ENCODE results near the gene IGF2R.
"Not testable (repeated sequence)": the region's sequence is repeated elsewhere in the genome, so short reads cannot be mapped to it uniquely, and the experiment has no call there.

IGF2R gene

DNA sequence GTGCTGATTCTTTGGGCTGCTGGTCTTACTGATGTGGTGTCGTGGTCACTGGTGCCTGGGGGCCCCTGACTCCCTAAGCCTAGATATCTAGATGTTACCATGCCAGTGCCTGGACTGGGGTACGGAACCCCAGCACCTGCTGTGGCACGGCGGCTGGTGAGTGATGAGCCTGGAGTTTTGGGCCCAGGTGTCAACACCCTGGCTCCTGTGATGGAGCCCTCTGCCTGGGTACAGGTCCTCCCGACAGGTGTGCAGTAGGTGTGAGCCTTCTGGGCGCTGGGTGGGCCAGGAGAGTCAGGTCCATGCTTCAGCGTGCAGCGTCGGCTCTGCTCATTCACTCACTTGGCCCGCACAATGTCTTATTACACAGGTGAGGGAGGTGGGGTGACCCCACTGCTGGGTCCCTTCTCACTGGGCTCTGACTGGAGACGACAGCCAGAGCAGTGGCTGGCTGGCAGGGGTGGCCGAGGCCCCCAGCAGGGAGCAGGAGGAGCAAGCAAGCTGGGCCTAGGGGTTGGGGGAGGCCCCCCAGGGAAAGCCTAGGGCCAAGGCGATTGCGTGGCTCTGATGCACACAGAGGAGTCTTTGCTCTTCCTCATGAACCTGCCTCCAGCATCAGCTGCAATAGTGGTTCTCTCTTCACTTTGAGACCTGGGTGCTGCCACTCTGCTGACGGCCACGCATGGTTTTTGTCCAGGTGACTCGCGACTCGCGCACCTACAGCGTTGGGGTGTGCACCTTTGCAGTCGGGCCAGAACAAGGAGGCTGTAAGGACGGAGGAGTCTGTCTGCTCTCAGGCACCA, 110.2 kb downstream of the IGF2R start:
- DNase-seq, result no peak

GRCh38 chr6:160079686-160080043, 110.8 kb downstream of the IGF2R start:
- no peak for DNase-seq

DNA sequence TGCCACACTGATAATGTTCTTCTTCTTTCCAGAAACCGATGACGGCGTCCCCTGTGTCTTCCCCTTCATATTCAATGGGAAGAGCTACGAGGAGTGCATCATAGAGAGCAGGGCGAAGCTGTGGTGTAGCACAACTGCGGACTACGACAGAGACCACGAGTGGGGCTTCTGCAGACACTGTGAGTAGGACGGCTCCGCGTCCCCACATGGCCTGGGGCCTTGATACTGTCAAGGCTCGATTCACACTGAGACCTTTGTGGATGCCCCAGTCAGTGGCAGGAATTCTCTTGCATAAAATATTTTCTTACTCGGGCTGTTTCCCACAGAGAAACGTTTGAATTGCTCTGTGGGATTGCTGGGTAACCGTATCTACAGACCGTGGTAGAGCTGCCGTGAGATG, 111.2 kb downstream of the IGF2R start:
- DNase-seq, result no peak

- DNase-seq, result no peak
Measured at GRCh38 chr6:160081398-160081797, 112.5 kb downstream of the IGF2R start.

DNA sequence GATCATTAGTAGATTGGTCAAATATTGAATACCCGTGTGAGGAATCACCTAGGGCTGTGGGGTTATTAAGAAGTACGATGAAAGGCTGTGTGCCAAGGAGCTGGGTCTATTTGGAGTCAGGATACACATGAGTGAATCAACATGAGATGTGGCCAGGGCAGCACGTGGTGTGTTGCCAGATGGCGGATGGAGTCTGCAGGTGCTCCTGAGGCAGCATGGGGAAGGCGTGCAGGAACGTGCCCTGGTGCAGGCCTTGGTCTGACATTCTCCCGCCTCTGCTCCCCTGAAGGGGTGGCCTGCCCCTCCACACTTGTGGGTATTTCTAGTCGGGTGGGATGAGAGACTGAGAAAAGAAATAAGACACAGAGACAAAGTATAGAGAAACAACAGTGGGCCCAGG, 113.7 kb downstream of the IGF2R start:
- DNase-seq, result no peak

GRCh38 chr6:160084198-160084776, 115.4 kb downstream of the IGF2R start:
- DNase-seq, result no peak

GRCh38 chr6:160085226-160085625, 116.3 kb downstream of the IGF2R start:
- no peak for DNase-seq

DNA sequence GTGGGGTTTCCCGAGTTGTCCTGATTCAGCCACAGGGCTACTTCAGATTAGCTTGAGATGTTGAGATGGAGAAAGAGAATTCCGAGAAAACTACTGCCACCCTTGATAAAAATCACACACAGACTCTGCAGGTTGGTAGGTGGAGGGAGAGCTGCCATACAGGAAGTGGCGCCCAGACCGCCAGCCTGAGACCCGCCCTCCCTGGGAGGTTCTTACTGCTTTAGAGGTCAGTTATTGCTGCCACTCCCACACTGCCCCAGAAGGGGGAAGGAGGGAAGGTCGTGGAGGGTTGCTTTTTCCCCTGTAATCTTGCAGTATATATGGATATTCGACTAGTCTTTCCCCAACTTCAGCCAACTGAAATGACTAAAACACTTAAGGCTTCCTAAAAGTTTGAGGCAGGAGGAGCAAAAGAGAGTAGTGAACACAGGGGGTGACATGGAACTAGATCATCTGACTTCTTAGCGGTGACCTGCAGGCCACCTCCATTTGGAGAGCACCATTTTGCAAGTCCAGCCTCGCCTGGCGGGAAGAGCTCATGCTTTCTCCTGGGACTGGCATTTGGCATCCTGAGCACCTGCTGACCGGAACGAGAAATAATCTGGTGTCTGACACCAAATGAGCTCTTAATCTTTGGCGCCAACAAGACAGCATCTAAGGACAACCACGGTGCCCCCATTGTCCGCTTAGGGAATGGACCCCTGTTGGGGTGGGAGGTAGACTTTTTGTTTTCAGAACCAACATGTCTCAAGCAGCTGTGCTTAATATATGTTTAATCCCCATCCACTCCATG, 117.0 kb downstream of the IGF2R start:
- no peak for DNase-seq

GRCh38 chr6:160086754-160087153, 117.9 kb downstream of the IGF2R start:
- no peak for DNase-seq

GRCh38 chr6:160088069-160088783, 119.3 kb downstream of the IGF2R start:
- DNase-seq, result no peak

DNA sequence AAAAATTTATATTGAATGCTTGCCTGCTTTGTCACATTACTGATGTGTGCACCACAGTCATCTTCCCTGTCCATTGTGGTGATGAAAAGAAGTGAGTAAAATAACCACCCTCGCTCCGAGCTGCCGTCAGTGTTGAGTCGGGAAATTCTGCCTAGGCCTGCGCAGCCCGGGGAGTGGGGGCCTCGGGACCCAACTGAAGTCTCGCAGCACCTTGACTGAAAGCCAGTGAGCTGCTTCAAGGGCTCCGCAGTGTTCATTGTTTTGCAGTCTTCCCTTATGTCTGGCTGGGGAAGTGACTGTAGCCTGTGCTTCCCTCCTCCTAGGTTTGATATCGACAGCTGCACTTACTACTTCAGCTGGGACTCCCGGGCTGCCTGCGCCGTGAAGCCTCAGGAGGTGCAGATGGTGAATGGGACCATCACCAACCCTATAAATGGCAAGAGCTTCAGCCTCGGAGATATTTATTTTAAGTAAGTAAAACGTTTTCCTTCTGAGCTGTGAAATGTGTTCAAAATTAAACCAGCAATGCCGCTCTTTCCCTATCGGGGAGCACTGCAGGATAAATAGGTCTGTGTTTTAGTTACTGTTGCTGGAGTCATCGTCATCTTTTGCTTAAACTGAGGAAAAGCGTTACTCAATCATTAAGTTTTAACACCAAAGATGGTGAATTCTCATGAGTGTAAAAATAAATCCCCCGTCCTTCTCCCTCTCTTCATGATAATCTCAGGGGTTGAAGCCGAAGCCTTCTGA, 120.1 kb downstream of the IGF2R start:
- DNase-seq, result no peak

GRCh38 chr6:160089534-160089897, 120.6 kb downstream of the IGF2R start:
- no peak for DNase-seq

GRCh38 chr6:160090442-160091239, 121.8 kb downstream of the IGF2R start:
- not testable (repeated sequence) for DNase-seq

DNA sequence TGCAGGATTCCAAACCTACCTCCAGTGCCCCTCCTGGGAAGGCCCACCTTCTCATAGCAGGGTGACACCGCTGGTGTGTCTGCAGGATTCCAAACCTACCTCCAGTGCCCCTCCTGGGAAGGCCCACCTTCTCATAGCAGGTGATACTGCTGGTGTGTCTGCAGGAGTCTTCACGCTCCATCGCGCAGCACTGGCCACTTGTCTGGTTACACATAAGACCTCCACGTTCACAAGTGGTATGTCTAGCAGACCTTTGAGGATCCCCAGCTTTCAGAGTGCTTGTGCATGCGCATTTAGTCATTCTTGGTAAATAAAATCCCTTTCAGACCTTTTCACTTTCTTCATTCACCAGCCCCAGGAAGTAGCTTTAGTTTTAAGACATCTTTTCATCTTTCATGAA, 123.3 kb downstream of the IGF2R start:
- not testable (repeated sequence) for DNase-seq

DNA sequence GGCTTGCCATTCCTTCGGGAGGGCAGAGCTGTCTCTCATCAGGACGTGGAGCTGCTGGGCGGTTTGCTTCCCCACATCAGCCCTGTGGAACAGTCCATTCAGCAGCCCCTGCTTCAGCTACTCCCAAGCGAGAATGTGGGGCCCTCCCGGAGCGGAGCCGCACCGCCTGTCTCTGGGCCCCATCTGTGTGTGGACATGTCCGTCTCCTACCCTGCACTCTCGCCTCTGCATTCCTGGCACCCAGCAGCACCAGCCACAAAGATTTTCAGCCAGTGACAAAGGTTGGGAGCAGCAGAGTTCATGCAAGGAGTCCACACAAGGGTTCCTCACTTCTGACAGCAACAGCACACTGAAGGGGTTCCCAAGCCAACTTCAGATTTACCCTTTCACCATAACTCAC, 123.7 kb downstream of the IGF2R start:
- no peak for DNase-seq

GRCh38 chr6:160093061-160093460, 124.2 kb downstream of the IGF2R start:
- DNase-seq, result no peak

GRCh38 chr6:160093946-160094345, 125.1 kb downstream of the IGF2R start:
- DNase-seq, result no peak

- no peak for DNase-seq
Measured at GRCh38 chr6:160095146-160095845, 126.4 kb downstream of the IGF2R start.

DNA sequence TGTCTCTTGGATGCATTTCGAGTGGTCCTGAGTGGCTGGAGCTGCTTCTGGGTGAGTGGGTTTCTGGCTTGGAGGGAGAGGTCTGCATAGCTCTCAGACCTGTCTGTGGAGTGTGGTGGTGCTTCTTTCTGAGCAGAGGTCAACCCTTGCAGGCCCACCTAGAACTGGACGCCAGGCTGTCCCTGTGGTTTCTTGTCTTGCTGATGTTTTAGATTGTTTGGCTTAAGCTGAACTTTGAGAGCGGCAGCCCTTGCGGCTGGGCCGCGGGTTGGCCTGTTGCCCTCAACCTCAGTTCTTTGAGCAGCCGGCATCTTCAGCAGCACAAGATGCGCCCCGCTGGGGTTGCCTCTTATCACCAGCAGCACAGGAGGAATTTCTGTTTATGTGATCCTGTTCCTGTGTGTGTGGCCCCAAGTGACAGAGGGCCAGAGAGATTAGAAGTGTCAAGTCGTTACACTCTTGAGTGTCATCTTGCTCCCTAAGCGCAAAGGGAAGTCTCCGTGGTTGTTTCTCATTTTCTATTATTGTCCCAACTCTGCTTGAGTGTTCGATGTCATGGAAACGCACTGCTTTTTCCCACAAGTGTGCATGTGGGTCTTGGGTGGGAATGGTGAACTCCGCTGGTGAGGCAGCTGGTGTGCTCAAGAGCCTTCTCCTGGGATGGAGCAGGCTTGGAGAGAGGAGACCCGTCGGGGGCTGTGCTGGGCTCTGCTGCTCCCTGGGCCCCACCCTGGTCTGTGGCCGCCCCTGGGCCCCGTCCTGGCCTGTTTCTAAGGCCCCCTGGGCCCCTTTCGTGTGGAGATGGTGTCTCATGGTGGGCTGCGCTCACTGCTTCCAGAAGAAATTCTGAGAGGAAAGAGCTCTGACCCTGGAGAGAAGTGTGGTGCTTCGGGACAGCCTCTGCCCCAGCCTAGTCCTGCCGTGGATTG, 132.7 kb downstream of the IGF2R start:
- no peak for DNase-seq

GRCh38 chr6:160102399-160102798, 133.5 kb downstream of the IGF2R start:
- DNase-seq, result no peak

Data from activated gamma-delta T cell (primary cell).